Activated T-helper 9 cell treated with anti-CD3 and anti-CD28 coated beads, Interleukin-2, amount 50 U/mL, for 16 hours (primary cell): ENCODE results near the gene ENPP3.

Experiments used
- DNase-seq: peaks from one replicate; pipeline ENCODE4 v3.0.0-alpha.2; 2020; ENCODE audit warnings: low read depth

Gene ENPP3

DNA sequence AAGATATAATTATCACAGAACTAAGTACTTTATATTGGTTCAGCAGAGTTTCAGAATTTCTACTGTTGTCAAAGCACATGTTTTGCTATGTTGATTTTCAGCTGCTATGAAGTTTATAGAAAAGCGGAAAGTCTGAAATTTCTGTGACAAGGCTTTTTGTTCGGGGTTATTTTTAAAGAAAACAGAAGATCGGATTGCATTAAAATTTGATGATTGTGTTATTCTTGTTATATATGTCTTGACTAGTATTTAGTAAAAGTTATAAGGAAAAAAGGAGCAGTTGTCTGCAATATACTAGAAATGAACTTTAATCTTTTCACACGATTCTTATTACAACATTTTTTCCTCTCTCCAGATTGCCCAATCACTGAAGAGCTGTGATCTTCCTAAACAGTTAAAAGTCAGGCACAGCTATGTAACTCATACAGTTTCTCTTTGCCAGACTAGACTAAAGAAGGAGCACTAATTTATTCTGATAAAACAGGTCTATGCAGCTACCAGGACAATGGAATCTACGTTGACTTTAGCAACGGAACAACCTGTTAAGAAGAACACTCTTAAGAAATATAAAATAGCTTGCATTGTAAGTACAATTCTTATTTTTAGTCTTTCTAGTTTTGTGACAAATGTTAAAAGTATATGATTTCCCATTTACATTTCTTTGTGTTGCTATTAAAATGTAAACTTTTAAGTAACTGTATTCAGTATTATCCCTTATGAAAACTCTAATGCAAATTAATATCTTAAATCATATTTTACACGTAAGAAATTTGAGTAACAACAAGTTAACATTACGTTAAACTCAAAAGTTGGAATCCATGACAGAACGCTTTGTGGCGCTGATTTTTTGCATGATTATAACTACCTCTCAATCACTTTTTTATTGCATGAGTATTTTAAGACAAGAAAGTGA is at the start of gene ENPP3:
Gene ENPP3, plus strand, starts transcription at position 423 of the 913 bp plus-strand sequence. Its CDS starts 83 bp downstream, at position 506.
- no peak for DNase-seq

DNA sequence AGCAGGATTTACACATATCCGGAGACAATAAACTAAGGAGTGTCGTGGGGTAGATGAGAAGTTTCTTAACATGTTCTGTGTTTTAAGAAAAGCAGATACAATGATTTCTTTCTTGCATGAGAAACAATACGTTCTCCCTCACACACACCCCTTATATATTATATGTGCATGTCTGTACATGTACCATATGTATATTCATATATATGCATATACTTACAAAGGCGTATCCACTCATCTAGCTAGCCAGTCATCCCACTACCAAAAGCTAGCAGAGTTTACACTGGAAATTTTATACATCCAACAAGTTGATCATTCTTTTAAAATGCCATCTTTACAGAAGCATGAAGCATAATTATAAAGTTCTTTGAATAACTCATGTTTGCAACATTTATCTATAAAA is 49.2 kb upstream of the ENPP3 start:
- DNase-seq: no peak

DNA sequence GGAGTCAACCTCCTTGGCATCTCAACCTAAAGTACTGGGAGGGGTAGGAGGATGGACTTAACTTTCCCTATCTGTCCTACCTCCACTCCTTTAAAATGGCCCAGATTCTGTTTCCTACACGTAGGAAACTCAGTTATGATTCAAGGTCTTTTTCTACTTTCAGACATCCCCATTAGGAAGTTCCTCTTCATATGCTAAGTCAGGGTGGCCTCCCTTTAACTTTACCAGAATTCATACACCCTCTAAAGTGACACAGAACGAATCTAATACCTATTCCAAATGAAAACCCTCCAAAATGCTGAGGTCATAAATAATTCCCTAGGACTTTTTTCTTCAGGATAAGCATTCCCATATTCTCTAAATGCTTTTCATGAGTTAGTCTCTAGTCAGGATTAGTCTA is 48.5 kb upstream of the ENPP3 start:
- no peak for DNase-seq

DNA sequence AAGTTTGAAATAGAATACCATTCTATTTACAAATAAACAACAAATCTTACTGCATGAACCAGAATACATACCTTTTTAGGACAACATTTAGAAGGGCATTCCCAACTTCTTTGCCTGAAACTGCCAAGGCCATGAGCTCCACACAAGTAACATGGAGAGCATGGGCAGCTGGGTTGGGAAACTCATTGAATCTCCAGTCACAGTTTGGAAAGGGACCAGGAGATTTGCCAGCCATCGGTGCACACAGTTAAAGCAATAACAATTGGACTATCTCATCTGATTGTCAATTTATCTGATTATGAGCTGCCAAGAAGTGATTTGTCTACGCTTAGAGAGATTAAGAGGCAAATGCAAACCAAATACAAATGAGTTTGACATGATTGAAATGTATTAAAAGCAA is 44.2 kb upstream of the ENPP3 start:
- DNase-seq: no peak

DNA sequence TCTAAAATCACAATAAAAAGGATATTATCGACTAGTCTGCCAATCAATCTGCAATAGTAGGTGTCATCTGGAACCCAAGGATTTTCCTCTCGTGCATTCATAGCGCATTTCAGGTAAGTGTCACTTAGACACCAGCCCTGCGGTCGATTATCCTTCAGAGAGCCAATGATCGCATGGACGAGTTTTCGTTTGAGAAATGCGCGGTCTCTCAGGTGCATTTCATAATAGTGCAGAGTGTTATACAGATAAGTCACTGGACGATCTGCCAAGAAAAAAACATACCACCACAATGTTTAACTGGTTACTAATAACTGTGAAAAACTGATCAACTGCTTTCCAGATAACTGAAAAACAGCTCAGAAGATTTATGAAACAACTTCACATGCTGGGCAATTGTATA is 43.0 kb upstream of the ENPP3 start:
- DNase-seq: no peak

DNA sequence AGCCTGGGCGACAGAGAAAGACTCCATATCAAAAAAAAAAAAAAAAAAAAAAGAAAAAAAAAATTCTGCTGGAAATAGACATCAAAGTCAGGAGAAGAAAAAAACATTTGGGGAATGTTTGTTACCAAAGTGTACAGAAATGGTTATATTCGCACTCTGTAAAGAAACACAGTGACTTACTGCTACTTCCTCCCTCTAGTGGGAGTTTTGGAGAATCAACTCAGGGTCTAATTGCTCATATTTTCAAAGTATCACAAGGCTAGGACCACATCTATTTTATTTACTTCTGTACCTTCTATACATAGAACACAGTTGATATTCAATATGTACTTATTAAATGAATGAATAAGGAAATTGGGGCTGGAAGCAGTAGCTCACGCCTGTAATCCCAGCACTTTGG is 39.7 kb upstream of the ENPP3 start:
- DNase-seq: no peak

DNA sequence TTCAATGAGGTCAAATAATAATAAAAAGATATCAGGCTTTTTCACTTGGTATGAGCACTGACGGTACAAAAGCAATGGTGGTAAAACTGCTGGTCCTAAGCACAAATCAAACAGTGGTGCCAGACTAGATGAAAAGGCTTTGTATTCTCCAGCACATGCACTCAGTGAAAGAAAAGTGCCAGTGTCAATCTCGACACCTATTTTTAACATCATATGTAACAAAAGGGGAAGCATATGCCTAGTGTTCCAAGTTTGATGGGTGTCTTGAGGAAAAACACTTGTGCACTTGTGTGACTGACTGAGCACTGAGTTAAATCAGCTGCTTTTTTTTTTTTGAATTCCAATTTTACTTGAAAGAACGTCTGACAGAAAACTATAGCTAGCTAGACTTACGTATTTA is 36.4 kb upstream of the ENPP3 start:
- DNase-seq: no peak

DNA sequence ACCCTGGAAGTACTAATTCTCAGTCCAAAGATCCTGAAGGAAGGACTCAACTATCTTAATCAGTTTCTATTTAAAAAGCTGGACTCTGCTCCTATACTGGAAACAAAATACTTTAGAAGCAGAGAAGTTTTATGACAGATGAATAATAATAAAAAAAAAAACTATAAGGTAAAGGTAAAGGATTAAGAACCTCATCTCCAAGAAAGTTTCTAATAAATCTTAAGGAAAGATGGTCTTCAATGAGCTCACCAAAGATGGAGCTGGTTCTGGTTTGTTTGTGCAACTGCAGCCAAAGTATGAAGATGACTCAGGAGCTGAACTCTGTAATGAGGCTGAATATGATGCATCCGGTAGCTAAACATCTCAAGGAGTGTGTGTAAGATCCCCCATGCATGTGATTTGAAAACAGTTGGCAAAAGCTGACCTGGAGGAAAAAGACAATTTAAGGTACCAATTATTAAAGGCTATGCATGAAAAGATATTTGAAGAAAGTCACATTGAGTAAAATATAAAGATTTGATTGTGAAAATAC is 34.3 kb upstream of the ENPP3 start:
- no peak for DNase-seq

DNA sequence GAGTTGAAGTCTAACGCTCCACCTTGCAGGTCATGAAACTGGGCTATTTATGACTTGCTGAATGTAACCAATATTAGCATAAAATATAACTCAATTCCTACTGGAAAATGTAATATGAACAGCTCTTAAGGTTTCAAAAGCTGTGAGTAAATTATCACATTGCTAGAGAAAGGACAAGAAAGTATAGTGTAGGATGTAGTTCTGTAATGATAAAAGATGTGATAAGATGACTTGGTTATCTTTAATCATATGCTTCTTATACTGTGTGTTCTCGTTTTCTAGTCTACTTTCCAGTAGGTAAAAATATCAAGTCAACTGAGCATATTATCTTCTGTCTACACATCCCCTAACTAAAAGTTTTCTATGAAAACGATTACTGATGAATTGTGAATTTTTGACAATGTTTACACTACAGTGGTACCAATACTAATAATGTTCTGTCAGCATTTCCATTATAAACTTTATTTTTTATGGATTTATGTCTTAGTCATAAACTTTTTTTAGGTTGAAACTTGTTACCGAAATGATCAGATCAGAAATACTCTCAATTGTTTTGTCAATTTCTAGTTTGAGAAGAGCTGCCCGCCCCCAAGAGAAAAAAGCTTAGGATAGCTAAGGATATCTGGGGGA is 23.7 kb upstream of the ENPP3 start:
- DNase-seq: no peak

DNA sequence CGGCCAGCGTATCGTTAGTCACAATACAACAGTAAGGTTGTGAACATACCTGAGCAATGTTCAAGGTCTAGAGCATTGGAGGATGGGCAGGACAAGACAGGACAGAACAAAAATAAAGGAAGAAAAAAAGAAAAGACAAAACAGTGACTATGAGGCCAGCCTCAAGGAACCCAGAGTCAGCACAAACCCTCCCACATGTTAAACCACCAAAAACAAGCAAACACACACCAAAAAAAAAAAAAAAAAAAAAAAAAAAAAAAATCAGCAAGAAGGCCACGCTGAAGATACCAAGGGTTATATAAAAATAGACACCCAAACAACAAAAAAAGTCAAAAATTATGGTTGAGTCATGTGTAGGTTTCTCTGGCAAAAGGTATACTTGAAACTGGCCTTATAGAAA is 21.8 kb upstream of the ENPP3 start:
- DNase-seq: no peak

DNA sequence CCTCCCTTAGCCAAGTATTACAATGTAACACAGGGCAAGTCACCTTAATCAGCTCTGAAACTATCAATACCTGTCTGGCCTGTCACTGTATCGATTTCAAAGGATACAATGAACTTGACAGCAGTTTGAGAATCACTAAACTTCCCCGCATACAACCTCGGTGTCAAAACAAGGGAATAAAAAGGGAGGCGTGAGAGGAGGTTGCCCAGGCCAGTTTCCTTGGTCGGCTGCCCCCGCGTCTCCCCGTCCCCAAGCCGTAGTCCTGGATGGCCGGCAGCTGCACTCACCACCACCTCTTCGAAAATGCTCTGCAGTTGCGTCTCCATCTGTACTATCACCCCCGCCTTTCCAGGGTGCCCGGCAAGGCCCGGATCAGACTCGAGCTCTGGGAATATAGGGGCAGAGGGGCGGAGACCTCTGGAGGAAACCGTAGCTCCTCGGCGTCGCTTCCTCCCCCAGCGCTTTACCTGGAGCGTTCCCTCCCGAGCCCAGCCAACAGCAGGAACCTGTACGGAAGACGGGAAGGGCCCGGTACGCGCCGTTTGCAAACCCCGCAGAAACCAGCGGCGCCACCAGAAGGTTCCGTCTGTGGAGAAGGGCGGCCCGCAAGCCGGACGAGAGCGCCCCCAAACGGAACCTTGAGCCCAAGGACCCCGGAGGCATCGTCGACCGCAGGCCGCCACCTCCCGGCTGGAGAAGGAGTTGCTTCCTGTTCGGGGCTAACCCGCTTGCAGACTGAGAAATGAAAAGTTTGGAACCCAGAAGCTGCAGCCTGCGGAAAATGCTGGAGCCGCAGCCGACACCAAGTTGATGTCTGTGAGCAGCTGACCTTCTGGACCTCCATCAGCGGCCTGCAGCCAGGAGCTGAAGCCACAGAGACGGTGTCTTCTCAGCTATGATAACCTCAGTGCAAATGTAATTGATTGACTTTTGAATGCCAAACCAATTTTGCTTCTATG is 9.1 kb upstream of the ENPP3 start, which contains the start of gene MED23:
Gene MED23, minus strand, starts transcription at position 519 of the 959 bp plus-strand sequence. Its CDS starts 193 bp downstream, at position 326.
- DNase-seq: peak; percentile 91

DNA sequence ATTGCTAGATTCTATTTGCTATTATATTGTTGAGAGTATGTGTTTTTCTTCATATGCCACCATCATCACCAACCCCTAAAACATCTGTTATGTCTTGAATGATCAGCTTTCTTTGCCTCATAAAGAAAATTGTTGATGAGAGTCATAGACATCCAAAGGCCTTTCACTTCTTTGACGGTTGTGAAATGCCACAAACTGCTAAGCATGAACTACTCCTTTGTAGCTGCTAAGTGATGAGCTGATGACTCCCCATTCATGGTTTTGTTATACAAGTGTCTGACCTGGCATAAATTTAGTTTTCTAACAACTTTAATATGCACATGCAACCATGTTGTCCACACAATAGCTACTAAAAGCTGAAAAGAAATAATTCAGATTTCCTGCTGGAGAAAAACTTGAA is 8.4 kb upstream of the ENPP3 start:
- DNase-seq: no peak

DNA sequence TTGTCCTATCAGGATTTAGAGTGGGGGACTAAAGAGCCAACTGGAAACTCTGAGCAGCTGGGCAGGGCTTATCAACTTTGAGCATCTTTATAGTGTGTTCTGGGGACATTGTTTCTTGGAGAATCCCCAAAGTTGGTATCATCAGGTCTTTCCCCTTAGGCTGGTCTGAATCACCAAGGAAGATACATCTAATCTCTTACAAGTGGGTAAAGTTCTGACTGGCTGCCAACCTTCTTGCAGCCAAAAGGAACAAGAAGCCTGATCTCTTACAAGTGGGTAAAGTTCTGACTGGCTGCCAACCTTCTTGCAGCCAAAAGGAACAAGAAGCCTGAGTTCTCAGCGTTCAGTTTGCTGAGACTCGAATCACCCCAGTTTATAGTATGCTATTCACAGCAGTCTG is 7.5 kb upstream of the ENPP3 start:
- DNase-seq: no peak

DNA sequence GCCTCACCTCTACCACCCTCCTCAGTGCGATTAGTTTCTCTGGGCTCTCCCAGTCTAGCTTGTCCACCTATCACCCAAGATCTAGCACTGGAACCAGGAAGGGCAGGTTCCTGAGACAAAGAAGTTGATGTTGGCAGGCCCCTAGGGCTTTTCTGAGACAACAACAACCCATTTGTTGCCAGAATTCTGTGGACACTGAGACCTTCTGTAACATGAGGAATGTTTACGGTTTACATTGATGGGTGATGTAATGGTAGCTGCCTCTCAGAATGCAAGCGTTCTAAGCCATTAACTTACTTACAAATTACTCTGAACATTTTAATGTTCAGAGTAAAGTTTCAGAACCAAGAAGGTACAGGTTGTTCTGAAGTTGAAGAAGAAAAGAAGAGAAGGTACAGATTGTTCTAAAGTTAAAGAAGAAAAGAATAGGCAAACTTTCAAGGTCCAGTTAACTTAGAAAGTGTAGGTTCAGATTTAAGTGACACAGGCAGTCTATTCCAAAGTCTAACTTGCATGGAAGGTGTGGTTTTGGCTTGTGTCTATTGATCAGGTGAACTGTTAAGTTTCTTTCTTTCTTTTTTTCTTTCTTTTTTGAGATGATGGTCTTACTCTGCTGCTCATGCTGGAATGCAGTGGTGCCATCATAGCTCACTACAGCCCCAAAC is 5.3 kb upstream of the ENPP3 start:
- DNase-seq: no peak

DNA sequence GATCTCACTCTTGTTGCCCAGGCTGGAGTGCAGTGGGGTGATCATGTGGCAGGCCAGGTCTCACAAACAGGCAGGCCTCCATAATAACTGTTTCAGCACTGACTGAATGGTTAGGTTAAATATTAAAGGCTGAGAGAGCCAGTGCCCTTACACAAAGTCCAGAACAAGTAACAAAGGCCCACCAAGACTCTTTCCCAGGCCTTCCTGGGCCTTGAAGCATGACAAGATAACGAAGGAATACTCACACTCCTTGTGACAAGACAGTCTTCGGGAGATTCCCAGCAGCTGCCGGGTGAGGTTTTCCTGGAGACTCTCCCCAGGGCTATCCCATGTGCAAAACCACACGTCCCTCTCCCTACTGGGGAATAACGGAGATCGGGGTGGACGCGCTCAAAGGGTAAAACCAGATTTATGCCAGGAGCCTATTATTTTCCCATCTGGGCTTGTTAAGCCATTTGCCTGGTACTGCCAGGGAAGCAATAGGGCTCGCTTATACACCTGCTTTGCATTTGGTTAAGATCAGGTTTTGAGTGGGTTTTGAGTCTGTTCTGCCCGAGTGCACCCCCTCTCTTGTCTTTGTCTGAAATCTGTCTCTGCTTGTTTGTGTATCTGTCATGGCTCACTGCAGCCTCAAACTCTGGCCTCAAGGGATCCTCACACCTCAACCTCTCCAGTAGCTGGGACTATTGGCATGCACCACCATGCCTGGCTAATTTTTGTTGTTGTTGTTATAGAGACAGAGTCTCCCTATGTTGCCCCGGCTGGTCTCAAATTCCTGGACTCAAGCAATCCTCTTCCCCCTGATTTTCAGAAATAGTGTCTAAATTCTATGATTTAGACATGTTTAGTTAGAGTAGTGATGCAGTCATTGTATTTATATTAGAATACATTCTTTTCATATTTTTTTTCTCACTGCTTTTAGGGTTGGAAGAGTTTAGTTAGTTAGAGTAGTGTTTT is 1.4 kb upstream of the ENPP3 start:
- no peak for DNase-seq

DNA sequence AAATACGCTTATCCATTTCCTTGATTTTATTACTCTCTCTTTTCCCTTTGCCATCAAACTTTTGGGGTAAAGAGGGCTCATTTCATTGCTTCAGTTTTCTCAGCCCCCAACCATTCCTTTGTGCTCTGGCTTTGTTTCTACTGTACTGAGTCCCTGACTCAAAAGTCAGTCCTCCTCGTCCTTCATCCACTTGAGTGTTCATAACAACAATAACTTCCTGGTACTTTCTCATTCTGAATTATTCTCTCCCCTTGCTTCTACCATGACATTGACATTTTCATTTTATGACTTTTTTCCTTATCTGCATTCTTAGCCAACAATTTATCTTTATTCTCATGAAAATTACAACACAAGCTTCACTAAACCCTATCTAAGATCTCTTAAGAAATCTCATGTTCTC is 911 bp downstream of the ENPP3 start:
- no peak for DNase-seq

DNA sequence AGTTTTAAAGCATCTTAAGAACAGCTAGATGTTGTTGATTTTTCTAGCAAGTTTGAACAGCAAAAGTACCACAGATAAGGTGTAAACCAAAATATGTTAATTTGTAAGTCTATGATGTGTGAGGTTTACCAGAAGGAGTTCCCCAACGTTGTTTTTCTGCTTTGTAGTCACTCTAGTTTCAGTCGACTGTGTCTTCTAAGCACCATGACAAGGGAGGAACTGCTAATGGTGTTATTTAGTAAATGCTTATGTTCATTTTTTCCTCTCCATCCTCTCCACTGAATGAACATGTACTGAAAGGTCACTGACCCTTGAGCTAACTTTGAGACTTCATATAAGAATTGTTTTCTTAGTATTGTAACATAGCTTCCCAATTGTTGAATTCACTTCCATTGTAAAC is 3.0 kb downstream of the ENPP3 start:
- DNase-seq: no peak

DNA sequence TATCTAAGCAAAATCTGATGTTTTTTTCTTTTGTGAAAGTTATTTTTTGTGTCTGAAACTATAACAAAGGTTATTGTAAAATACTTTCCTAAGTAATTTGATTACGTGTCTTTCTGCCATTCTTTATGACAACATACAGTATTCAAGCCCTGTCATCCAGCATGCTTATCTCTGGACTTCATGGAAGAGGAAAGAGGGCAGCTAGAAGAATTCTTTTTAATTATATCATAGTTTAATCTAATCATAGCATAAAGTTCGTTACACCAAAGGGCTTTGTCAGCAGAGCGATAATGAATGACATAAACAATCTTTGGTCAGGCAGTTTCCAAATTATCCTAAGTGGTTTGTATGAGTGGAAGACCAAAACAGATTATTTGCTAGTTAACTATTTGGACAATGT is 3.5 kb downstream of the ENPP3 start:
- no peak for DNase-seq

DNA sequence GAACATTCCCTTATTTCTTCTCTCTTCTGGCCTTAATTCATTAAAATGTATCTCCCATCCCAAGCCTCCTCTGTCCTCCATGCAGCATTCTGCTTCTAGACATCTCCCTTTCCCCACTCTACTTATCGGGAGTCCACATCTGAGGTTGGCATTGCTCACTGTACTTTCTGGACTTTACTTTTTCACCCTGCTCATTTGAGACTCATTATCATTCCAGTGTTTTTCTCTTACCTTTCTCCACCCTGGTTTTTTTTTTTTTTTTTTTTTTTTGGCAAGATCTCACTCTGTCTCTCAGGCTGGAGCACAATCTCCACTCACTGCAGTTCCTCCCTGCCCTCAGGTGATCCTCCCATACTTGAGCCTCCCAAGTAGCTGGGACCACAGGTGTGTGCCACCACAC is 4.5 kb downstream of the ENPP3 start:
- no peak for DNase-seq

DNA sequence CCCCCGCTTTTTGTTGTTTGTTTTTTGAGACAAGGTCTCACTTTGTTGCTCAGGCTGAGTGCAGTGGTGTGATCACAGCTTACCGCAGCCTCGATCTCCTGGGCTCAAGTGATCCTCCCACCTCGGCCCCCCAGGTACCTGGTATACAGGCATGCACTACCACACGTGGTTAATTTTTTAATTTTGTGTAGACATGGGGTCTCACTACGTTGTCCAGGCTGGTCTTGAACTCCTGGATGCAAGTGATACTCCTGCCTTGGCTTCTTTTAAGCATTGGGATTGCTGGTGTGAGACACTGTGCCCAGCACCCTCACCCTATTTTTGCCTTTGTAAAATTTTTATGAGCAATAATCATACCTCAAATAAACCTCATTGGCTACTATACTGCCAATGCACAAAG is 5.5 kb downstream of the ENPP3 start:
- DNase-seq: no peak
